GM15510 (cell line): ENCODE measurements around the gene CRYGS.

Source experiments
- POLR2A ChIP-seq: IDR thresholded peaks from 3 replicates; pipeline ENCODE4 v1.6.1; 2011; ENCODE audit warnings: borderline replicate concordance; ENCODE audit not compliant: insufficient read length; ENCODE audit errors: extremely low read depth

CRYGS gene

DNA sequence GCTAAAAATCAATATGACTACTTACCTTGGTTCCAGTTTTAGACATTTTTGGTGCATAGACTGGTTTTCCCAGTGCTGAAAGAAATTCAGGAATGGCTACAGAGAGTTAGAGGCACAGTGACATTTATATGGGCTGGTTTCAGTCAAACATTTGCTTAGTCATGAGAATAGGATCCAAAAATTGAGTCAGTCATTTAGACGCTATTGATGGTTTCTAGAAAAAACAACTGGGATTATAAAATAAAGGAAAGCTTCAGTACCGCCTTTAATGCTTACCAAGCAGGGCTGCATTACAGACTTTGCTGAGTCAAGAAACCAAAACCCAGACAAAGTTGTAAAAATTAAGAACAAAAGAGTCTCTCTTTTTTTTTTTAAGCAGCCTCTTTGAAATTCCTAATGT, at the start of gene CRYGS:
TSS of gene CRYGS (minus strand) at position 100 of the 400 bp plus-strand sequence. CDS start at position 46, 54 bp downstream.
- no peak for TF ChIP-seq POLR2A

DNA sequence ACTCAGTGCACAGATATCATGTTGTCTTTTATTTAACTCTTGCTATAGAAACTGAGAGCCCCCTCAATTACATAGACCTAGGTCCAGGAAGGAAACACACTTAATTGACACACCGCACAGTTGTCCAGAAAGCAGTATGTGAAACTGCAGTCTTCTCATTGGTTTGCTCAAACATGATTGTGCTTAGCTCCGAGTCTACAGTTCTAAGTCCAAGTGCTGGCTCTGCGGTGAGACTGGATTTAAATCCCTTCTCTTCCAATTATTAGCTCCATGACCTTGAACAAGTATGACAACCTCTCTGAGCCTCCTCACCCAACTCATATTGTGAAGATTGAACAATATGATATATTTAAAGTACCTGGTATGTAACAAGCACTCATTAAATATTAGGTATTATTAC, 49.7 kb upstream of the CRYGS start:
- no peak for TF ChIP-seq POLR2A

DNA sequence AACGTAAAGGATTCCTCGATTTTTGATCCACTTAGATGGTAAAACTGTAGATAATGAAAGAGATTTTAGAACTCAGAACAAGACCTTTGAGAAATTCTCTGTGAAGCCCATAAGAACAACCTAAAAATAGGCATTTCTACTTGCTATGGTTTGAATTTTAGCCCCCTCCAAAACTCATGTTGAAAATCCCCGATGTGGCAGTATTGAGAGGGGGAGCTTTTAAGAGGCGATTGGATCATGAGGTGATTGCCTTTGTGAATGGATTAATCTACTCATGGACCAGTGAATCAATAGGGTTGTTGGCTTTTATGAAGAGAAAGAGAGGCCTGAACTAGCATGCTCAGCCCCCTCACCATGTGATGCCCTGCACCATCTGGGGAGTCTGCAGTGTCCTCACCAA, 48.5 kb upstream of the CRYGS start:
- TF ChIP-seq POLR2A: no peak

DNA sequence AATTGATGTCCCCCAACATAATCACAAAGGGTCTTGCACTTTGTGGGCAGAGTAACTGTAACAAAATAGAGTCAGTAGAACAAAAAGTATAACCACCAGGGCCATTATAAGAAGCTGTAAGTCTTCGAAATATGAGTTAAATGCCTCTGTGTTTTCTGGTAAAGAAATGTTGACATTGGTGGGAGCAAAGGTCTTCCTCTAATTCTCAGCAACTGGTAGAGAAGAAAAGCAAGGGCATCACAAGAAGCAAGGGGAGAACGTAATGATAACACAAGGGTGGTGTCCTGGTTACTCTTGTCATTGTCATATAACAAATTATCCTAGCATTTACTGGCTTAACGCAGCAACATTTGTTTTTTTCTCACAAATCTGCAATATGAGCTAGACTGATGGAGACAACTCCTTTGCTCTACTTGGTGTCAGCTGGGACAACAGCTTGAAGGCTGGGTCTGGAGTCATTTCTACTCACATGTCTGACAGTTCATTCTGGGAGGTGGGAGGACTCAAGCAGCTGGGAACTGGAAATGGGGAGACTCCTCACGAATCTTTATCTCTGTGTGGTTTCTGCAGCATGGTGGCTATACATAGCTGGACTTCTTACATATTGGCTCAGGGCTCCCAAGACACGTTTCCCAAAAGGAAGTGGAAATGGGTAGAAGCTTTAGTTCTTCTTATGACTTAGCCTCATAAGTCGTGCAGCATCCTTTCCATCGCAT, 46.6 kb upstream of the CRYGS start:
- no peak for TF ChIP-seq POLR2A

DNA sequence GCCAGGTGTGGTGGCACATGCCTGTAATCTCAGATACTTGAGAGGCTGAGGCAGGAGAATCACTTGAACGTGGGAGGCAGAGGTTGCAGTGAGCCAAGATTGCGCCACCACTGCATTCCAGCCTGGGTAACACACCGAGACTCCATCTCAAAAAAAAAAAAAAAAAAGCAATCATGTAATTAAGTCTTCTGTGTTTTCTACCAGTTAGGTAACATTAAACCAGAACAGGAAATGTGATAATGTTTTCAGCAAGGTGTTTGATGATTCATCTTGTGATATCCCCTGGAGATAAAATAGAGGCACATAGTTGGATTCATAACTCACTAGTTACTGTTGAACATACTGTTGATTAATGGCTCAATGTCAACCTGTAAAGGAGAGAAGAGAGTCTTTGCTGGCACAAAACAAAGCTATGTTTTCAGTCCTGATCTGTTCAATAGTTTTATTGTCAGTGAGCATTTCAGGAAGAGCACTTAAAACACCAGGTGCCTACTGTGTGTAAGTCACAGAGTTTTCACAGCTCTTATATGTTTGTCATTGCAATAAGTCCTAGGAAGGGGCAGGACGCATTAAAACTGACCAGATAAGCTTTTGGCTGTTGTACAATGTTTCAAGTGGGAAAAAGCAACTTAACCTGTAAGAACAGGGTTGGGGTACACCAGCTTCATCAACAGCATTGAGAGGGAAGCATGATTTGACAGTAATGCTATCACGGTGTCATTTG, 45.8 kb upstream of the CRYGS start:
- no peak for TF ChIP-seq POLR2A

DNA sequence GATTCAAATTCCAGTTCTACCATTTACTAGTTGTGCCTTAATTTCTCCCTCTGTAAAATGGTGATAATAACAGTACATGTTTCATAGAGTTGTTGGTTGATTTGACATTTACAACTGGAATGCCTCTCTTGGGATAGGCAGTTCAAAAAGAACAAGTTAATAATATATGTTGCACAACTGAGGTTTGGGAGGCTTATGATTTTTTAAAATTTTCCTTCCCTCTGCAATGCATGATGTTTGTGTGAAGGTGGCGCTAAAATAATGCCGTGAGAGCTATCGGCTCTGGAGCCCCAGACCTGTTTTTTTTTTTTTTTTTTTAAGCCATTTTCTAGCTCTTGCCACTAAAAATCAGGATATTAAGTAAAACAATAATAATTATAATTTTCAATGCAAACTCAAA, 44.9 kb upstream of the CRYGS start:
- TF ChIP-seq POLR2A: no peak

DNA sequence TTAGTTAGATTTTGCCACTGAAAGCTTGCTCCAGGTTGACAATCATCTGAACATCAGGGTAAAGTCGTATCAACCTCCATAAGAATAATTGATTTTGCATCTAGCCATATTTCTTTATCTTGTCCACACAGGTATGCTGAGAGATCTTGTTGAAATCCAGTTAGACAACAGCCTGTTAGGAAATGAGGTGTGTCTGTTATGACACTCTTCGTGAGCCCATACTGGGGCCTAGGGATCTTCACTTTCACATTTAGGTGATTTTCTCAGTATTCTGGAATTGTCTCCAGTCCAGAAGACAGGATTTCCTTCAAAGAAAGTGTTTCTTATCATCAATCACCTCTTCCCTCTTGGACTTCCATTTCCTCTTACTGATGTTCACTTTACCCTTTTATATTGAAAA, 44.5 kb upstream of the CRYGS start:
- no peak for TF ChIP-seq POLR2A

DNA sequence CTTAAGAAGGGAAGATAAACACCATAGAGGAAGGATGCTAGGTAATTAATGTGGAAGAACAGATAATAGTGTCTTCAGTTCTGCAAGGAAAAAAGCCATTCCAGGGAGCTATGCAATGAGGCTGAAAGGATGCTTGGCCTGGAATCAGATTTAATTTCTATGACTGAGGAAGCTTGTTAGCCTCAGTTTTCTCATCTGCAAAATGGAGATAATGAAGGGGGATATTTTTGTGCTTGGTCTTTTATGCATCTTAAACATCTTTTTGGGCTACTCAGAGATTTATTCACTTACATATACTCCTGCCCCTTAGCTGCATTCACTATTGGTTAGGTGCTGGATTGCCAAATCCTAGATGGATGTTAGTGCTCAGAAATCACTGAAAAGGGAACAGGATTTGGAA, 43.0 kb upstream of the CRYGS start:
- no peak for TF ChIP-seq POLR2A

DNA sequence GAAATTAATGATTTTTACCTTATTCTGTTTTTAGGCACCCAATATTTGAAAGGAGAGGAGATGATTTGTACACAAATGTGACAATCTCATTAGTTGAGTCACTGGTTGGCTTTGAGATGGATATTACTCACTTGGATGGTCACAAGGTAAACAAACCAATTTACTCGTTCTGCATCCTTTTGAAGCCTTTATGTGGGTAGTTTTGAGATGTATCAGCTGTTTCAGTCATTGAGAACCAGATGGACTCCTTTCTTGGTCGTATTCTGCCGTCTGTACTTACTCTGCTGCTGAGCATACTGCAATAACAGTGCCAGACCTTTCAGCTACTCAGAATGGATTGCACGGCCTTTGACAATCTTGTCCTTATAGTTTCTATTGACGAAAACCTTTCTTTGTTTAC, 39.7 kb upstream of the CRYGS start:
- no peak for TF ChIP-seq POLR2A

DNA sequence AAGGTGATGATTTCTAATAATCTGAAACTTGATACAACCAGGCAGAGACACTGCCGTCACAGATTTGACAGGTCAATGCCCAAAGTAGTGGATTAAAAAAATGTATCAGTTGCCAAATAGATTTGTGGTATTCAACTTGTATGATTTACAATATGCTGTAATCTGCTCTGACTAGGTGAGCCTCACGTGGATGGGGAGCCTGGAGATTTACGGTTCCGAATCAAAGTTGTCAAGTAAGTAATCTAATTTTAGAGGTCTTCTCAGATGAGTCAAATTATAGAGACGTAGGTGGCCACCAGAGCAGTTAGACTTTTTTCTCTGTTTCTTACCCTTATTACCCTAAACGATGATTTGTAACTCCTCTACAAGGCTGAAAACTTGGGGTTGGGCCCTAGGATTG, 38.4 kb upstream of the CRYGS start:
- no peak for TF ChIP-seq POLR2A

DNA sequence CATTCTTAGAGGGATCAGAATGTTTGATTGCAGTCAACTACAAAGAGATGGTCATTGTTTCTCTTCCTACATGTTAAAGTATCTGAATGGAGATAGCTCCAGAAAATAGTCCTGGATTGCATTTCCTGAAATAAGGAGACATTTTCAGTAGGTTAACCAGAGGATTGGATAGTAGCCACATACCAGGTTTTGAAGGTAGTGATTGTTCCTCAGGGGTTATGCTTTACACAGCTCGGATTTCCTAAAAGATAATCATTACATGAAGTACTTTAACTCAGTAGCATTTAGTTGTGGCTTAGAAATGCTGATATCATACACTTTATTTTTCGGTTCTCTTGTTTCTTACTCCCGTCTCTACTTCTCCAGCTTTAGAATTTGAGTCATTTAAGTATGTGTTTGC, 36.6 kb upstream of the CRYGS start:
- no peak for TF ChIP-seq POLR2A

DNA sequence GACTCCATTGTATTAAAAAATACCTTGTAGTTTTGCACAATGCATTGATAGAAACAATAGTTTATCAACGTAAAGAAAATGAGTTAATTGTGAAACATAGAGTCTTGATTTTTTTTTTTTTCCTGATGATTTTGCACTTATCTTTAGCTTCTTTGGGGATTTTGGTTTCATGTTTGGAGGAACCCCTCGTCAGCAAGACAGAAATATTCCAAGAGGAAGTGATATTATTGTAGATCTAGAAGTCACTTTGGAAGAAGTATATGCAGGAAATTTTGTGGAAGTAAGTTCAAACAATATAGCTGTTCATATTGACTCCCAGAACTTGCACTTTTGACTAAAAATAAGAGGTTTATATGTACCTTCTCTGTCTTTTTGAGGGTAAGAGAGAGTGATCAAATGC, 33.3 kb upstream of the CRYGS start:
- no peak for TF ChIP-seq POLR2A

DNA sequence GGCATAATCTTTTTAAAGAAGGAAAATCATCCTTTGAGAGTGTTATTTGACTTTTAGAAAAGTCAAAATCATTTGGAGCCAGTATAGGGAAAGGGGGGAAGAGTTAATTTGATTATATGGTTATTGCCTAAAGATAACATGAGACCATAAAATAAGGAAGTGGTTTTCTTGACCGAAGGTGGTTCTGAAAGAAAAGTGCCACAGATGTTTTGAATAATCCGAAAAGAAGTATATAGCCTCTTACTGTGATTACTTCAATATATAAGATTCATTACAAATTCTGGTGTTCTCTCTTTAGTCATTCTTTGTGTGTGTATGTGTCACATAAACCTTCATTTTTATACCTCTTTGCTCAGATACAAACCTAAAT, 27.4 kb upstream of the CRYGS start:
- no peak for TF ChIP-seq POLR2A

DNA sequence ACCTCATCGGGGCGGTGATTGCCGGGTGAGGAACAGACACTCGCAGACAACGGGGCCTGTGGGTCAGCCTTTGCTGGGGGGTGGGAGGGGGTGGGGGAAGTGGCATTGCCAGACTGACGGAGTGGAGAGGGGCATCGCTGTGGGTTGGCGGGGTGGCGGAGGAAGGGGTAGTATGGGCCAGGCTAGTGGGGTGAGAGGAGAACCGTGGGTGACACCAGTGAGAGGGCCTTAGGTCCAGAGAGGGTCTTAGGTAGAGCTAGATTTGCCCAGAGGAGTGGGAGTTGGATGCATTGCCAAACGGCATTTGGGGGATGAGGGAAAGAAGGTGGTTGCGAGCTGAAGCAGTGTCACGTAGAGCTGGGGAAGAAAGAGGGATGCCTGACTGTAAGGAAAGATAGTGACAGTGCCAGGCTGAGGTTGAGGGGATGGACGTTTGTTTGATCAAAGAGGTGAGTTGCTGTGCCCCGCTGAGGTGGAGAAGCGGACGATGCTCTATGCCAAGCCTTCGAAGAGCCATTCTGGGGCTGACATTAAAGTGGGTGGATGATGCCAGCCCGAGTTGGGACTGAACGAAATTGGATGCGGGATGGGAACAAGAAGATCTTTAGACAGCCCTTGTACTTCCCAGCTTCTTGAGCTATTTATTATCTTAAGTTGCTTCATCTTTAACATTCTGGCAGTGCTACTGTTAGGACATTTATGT, 26.9 kb upstream of the CRYGS start:
- no peak for TF ChIP-seq POLR2A

DNA sequence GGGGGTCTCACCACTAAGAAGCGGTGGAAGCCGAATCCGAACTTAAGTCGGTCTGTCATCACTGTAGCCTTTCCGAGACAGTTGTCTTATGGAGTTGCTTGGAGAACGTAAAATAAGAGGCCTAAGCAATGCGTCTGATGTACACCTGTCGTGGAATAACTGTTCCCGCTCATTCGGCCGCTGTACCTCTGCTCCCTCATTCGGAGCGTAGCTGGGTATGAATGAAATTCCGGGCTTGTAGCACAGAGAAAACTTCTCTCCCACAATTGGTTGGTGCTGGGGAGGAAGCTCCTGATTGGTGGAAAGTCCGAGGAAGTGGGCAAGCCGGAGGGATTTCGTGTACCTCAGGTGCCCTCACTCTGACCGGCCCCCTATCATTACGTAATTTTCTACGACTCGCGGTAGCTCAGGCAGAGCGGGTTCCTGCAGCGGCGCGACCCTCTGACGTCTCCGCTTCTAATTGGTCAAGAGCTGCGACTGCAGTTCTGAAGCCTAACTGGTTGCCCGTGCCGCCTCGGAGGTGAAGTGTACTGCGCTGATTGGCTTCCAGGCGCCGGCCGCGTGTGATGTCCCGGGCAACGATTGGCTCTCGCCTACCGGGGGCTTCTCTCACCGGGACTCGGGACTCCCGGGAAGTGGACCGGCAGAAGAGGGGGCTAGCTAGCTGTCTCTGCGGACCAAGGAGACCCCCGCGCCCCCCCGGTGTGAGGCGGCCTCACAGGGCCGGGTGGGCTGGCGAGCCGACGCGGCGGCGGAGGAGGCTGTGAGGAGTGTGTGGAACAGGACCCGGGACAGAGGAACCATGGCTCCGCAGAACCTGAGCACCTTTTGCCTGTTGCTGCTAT, 26.1 kb upstream of the CRYGS start, which contains the start of gene DNAJB11:
TSS of gene DNAJB11 (plus strand) at position 625 of the 845 bp plus-strand sequence. CDS start at position 803, 178 bp downstream.
- TF ChIP-seq POLR2A: peak; percentile 84

DNA sequence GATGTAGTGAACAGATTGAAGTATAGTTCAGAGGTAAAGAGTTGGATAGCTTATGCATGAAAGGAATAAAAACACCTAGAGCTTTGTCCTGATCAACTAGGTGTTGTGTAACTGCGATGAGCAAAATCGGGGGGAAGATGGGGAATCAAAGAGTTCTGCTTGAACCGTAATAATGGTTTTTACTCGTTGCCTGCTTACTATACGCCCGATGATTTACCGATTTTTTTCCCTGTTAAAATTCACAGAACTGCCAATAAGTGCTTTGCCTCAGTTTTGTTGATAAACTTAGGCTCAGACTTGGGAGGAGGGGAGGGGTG, 25.6 kb upstream of the CRYGS start:
- TF ChIP-seq POLR2A: no peak
